Germinal center (tissue), 1 donor: ENCODE measurements around the gene APOL1.
"Not testable (repeated sequence)": the region's sequence is repeated elsewhere in the genome, so short reads cannot be mapped to it uniquely, and the experiment has no call there.

Source experiments
- DNase-seq: peaks from one replicate; pipeline ENCODE4 v3.0.0; 2012; ENCODE audit warnings: mixed read lengths, low spot score

The APOL1 gene, protein sequence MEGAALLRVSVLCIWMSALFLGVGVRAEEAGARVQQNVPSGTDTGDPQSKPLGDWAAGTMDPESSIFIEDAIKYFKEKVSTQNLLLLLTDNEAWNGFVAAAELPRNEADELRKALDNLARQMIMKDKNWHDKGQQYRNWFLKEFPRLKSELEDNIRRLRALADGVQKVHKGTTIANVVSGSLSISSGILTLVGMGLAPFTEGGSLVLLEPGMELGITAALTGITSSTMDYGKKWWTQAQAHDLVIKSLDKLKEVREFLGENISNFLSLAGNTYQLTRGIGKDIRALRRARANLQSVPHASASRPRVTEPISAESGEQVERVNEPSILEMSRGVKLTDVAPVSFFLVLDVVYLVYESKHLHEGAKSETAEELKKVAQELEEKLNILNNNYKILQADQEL

GRCh38 chr22:36252754-36253522, at the start of gene APOL1:
TSS of gene APOL1 (plus strand) at chr22:36253133. CDS start at chr22:36254956, 1,823 bp downstream.
- DNase-seq, result peak; percentile 34

DNA sequence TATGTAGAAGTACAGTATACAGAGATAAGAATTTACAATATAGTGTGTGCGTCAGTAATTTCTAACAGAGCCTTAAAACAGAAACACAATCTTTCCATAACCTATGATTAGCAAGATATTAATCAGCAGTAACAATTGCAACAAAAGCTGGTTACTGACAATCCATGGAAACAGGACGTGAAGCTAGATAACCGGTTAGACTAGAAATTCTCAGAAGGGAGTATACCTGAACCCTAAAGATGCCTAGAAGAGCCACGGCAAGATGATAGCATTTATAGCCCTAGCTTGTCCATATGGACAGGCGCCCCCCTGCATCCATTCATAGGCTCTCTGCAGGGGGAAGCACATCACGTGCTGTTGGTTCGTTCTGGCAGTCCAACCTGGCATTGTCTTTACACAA, 49.5 kb upstream of the APOL1 start:
- not testable (repeated sequence) for DNase-seq

DNA sequence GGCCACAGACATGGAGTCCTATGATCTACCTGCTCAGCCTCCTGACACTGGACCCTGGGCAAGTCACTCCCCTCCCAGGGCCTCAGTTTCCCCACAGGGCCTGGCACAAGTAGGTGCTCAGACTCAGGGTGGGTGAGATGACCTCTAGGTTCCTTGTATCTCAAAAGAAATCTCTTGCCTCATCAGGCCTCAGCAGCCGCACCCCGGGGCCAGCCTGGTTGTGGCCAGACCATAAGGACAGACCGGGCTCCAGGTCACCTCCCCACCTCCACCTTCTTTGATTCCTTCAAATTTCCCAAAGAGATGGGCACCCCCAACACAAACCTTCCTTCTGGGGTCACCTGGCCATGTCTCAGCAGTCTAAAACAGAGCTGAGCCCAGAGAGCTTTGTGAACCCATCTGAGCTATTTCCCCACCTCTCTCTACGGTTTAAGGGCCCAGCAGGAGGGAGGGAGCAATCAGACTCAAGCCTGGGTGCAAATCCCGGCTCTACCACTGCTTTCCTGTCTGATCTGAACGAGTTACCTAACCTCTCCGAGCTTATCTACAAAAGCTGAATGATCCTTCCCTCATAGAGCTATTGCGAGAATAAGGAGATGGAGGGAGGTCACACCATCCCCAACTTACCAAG, 48.8 kb upstream of the APOL1 start:
- DNase-seq, result no peak

DNA sequence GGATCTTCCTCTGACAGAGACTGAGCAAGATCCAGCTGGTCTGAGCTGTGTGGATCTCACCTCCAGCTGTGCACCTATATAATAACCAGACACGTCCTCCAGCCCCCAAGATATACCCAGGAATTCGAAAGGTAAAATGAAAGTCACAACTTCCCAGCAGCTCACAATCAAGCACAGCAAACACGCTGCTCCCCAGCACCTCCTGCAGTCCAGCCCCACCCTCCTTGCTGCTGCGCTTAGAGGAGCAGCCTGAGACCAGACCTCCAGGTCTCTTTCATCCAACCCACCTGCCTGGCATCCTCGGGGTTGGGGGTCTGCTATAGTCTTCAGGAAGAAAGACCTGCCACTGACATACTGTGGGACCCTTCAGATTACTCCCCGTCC, 48.3 kb upstream of the APOL1 start:
- DNase-seq, result no peak

DNA sequence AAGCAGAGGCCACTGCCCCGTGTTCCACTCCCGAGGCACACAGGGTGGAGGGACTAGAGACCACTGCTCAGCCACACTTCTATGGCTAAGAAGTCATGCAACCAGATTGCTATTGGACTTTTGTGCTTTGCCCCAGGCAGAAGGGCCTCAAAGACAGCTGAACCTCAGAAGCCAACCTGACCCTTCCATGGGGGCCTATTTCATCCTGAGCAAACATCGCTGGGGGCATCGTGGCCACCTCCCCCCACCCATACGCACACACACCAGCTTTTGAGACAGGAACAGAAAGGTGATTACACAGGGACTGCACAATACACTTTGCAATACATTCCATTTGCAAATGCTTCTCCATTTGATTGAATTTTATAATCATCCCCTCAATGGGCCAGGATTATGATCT, 47.4 kb upstream of the APOL1 start:
- DNase-seq, result not testable (repeated sequence)

- no peak for DNase-seq
These were observed 46.7 kb upstream of the APOL1 start for GRCh38 chr22:36206255-36206654.

- no peak for DNase-seq
These were observed 44.7 kb upstream of the APOL1 start for GRCh38 chr22:36208162-36208765.

- no peak for DNase-seq
These were observed 44.0 kb upstream of the APOL1 start for GRCh38 chr22:36208914-36209313.

DNA sequence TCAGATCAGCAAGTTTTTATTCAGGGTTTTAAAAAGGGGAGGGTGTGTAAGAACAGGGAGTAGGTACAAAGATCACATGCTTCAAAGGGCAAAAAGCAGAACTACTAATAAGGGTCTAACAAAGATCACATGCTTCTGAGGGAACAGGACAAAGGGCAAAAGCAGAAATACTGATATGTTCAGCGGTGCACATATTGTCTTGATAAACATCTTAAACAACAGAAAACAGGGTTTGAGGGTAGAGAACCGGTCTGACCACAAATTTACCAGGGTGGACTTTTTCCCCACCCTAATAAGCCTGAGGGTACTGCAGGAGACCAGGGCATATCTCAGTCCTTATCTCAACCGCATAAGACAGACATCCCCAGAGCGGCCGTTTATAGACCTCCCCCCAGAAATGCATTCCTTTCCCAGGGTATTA, 43.4 kb upstream of the APOL1 start:
- DNase-seq, result not testable (repeated sequence)

DNA sequence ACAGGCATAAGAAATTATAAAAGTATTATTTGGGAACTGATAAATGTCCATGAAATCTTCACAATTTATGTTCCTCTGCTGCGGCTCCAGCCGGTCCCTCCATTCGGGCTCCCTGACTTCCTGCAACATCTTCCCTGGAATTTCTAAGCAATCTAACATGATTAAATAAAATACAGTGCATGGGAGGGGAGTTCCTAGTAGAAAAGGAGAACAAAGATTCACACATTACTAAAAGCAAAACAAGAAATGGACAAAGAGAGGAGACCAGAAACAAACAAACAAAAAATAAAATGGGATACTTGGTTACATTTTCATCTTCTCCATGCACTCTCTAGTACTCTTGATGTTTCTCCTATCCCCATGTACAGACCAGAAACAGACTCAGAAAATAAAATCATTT, 42.7 kb upstream of the APOL1 start:
- DNase-seq, result no peak

DNA sequence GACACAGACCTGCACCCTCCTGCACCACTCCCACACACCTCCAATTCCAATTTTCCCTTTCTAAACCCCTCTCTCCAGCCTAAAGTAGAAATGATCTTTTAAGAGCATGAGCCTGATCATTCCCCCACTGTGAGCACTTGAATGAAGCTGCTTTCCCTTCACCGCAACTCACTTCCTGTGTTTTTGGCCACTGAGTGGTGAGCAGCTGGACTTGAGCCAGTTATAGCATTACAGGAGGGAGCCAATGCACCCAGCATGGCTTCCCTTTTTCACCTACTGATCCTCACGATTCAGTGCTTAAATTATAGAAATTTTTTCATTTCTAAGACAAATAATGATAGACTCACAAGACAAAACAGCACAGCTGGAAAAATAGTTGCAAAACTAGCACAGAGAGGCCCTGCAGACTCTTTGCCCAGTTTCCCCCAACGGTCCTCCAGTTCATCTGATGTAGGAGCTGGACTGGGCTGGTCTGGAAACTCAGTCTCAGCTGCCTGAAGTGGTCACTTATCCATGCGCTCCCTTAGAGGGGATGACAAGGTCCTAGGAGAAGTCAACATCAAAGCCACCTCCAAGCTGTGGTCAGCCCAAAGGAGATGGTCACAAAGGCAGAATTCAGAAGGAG, 41.6 kb upstream of the APOL1 start:
- no peak for DNase-seq

DNA sequence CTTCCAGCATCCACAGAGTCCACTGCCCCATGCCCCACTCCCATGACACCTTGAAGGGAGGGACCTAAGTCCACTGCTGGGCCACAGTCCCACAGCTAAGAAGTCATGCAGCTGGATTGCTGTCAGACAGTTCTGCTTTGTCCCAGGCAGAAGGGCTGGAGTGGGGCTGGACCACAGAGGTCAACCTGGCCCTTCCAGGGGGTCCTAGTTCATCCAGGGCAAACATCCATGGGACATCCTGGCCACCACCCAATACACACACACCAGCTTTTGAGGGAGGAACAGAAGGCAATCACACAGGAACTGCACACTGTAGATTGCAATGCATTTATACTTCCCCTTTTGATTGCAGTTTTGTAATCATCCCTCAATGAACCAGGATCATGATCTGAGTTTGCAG, 40.0 kb upstream of the APOL1 start:
- no peak for DNase-seq

GRCh38 chr22:36213586-36213985, 39.3 kb upstream of the APOL1 start:
- DNase-seq, result no peak

GRCh38 chr22:36215981-36216380, 37.0 kb upstream of the APOL1 start:
- DNase-seq, result no peak

DNA sequence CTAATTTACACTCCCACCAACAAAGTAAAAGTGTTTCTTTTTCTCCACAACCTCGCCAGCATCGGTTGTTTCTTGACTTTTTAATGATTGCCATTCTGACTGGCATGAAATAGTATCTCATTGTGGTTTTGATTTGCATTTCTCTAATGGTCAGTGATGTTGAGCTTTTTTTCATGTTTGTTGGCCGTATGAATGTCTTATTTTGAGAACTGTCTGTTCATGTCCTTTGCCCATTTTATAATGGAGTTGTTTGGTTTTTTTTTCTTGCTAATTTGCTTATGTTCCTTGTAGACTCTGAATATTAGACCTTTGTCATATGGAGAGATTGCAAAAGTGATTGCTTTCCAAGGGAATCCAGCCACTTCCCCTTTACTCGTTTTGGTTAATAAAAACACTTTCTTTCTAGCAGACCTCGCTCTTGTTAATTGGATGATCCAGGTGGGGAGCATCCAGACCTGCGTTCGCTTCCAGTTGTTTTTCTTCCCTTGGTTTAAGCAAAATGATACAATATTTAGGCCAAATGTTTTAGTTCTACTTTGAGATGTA, 34.2 kb upstream of the APOL1 start:
- no peak for DNase-seq

GRCh38 chr22:36220451-36220921, 32.4 kb upstream of the APOL1 start:
- DNase-seq, result no peak

DNA sequence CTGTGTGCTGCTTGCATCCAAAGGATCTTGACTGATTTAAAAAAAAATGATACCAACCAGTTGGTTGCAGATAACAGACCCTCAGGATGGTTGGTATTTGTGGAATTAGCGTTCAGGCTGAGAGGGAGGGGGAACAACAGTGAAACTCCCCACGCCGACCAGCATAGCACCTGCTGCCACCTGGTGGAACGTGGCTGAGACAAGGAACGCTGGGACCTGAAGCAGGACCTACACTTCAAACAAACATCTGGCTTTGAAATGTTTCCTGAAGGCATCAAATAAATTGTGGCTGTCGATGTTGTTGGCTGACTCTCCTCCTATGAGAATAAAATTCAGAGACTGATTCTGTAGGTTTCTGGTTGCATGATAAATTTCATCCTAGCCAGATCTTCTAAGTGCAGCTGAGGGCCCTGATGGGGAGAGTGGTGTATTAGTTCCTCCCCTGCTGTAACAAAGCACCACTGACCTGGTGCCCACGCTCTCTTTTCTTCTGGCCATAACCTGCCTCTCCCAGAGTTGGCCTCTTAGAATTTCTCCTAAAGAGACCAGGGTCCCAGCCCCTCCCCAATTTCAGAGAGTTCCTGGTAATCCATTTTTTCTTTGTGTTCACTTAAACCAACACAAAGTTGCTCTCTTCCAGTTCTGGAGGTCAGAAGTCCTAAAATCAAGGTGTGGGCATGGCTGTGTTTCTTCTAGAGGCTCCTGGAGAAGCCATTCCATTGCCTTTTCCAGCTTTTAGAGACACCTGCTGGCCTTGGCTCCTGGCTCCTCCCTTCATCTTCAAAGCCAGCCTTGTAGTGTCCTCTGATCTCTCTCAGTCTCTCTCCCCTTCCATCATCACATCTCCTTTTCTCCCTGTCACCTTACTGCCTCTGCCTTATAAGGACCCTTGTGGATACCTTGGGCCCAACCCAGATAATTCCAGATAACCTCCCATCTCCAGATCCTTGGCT, 30.9 kb upstream of the APOL1 start:
- DNase-seq, result peak; percentile 38

DNA sequence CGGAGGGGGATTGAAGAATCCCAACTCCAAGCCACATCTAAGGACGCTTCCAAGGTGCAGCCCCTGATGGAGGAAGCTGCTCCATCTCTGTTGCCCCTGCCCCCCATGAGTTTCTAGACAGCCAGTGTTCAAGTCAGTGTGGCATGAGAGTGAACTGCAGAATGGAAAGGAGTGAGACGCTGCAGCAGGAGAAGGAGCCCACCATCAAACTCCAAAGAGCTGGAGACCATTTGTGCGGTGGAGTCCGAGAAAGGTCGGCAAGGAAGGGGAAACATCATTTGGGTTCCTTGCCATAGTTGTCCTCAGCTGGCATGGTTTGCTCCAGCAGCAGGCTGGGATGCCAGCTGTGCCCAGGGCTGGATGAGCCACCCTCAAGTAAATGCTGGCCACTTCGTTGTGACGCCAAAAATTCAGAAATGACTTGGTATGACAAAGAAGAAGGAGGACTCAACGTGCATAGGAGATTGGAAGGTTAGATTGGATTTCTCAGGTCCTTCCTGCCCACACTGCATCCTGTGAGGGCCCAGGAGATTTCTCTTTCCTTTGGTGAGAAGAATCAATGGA, 30.0 kb upstream of the APOL1 start:
- DNase-seq, result no peak

- DNase-seq, result no peak
These were observed 29.4 kb upstream of the APOL1 start for GRCh38 chr22:36223504-36223903.

- no peak for DNase-seq
These were observed 28.7 kb upstream of the APOL1 start for GRCh38 chr22:36224245-36224644.
